Medulla oblongata (tissue), 1 donor: ENCODE data around the gene WIZ.

Experiments
- DNase-seq: peaks from one replicate; pipeline ENCODE4 v3.0.0-alpha.2; 2015; ENCODE audit errors: extremely low spot score

The WIZ gene

DNA sequence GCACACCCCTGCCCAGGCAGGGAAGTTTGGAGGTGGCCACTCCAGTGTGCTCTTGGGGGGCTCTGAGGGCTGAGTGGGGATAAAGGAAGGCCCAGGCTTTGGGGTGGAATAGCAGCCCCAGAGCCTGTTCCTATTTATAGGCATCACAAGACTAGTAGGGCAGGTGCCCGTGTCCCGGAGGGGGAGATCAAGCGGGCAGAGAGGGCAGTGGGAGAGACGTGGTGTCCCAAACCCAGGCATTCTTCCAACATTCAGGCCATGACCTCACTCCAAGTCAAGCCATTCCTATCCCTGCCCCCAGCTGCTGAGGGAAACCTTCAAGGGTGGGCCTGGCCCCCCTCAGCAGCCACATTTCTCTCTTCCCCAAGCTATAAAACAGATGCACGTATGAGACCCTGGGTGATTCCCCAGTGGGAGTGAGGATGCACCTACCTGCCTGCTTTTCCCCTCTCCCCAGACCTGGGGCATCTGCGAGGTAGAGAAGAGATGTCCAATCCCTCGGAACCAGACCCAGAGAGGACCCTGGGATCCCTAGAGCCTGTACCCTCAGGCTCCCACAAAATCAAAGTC lies 3.9 kb downstream of the WIZ start:
- no peak for DNase-seq

DNA sequence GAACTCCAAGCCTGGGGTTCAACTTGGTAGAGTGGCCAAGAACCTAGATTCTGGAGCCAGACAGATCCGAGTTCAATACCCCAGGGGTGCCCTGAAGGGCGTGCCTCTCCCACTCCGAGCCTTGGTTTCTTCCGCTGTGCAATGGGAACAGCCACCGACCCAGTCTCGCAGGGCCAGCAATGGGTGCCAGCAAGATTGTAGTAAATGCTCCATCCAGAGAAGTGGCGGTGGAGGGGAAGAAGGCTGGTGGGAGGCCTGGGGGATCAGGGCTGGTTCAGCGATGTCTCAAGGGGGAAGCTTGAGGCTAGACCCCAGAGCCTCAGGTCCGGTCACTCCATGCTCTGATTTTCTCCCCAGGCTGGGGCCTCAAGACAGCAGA lies 4.5 kb downstream of the WIZ start:
- no peak for DNase-seq

DNA sequence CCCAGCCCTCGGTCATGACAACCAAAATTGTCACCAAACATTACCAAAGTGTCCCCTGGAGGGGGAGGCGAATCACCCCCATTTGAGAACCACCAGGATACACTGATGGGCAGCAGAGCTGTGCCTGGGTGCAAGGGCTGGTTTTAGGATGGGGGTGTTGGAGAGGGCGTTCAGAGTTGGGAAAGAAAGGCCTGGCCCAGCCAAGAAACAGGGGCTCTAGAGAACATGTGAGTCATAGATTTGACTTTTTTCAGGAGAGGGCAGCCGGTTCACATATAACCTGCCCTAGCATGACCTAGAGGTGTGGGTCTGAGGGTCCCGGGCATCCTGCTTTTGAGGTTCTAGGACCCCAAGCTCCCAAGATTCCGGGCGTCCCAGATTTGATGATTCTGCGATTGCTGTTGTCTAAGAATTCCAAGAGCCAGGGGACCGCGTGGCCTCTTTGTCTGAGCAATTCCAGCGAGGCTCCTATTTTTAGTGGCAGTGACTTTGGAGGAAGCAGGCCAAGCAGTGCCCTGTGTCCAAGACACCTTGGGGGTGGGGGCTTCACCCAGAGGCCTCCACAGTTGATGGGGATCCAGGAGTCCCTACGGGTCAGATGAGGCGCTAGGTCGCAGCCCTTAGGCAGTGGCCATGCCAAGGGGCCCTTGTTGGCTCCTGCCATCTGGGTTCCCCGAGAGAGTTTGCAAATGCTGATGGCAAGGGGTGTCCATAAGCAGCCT lies 5.1 kb downstream of the WIZ start:
- no peak for DNase-seq

DNA sequence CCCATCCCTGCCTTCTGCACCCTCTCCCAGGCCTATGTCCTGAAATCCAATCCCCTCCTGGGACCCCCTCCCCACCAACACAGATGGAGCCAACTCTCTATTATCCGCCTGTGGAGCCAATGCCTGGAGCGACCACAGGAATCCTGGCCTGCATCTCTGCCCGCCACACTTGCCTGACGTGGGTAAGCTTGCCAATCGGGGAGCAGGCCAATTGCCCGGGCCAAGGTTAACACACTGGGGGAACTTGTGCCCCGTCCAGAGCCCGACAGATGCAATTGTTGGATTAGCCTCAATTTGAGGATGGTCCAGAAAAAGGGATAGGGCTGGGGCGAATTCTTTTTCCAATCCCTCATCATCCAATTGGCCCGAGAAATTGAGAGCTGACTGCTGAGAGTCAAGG lies 5.9 kb downstream of the WIZ start:
- no peak for DNase-seq

DNA sequence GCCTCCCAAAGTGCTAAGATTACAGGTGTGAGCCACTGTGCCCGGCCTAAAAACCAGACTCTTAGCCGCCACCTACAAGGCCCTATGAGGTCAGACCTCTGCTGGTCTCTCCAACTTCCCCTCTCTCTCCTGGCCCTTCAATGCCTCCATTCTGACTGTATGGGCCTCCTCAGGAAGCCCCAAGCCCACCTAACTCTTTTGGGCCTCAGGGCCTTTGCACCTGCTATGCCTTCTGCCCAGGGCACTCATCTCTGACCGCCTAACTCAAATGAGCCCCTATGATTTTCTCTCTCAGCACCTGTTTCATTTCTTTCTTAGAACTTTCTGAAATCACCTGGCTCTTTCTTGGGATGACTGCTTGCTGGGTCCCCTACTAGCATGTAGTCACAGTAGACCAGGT lies 6.4 kb downstream of the WIZ start:
- DNase-seq, result no peak

DNA sequence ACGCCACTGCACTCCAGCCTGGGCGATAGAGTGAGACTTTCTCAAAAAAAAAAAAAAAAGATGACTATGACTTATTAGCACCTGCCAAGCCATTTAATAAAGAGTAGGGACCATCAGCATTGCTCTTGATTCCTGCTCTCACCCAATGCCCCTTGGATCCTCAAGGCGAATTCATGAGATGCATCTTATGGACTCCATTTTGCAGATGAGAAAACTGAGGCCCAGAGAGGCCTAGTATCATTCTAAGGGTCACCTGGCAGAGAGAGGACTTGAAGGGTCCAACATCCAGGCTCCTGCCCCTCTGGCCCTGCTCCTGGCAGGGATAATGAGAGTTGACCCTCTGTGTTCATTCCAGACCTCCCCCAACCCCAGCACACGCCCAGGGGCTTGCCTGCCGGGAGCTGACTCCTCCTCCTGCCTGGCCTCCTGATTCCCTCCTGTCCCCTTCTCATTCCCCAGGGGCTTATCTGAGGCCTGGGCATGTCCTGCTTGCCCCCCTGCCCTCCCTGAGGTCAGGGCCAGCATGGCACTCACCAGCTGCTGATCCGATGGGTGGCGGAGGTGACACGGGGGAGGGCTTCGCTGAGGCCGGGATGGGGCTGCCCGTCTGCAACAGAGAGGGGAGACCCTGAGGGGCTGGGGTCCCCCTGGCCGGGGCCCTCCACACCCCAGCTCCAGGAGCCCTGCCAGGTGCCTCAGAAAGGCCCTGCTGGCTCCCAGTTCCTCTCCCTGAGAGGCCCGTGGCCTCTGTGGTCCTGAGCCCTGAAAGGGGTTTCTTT lies 7.4 kb downstream of the WIZ start:
- DNase-seq, result no peak

DNA sequence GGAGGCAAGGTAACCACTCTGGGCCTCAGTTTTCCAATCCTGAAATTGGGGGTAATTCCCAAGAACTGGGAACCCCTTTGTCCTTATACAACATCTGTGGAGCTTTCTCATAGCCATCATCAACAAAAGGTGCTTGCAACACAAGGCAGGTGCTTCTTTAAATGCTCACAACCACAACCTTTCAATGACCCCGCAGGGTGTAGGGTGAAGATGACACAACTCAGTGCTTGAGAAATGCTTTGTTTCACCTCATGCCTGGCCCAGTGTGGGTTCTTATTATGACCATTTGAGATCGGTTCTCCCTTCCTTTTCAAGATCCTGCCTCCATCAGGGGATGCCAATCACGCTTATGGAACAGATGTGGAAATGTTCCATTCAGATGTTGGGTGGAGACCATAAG lies 8.4 kb downstream of the WIZ start:
- DNase-seq, result no peak

DNA sequence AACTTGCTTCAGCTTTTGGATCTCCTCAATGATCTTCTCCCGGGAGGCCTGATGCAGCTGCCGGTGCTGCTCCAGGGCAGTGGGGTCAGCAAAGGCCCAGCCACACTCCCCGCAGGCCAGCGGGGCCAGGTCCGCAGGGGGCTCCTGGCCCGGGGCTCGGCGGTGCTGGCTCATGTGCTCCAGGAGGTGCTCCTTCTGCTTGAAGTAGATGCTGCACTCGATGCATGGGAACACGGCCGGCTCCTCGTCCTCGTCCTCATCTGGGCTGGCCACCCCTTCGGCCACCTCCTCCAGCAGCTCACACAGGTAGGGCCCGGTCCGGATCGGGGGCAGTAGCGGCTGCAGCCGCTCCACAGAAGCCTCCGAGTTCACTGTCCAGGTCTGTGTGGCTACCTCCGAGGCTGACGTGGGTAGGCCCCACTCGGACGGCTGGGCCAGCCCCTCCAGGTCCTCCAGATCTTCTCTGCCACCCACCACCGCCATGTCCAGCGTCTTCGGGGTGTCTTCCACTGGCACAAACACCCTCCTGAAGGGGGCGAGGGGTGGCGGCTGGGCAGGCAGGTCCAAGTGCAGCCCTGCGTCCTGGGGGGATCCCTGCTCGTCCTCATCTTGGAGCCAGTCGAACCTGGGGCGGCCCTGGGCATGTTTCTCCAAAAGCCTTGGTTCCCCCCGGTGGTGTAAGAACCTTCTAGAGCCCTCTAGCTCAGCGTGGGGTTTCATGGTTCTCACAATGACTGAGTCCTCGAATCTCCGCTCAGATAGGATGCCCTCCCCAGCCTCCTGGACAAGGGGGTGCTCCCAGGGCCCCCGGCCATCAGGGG lies 9.7 kb downstream of the WIZ start:
- no peak for DNase-seq

DNA sequence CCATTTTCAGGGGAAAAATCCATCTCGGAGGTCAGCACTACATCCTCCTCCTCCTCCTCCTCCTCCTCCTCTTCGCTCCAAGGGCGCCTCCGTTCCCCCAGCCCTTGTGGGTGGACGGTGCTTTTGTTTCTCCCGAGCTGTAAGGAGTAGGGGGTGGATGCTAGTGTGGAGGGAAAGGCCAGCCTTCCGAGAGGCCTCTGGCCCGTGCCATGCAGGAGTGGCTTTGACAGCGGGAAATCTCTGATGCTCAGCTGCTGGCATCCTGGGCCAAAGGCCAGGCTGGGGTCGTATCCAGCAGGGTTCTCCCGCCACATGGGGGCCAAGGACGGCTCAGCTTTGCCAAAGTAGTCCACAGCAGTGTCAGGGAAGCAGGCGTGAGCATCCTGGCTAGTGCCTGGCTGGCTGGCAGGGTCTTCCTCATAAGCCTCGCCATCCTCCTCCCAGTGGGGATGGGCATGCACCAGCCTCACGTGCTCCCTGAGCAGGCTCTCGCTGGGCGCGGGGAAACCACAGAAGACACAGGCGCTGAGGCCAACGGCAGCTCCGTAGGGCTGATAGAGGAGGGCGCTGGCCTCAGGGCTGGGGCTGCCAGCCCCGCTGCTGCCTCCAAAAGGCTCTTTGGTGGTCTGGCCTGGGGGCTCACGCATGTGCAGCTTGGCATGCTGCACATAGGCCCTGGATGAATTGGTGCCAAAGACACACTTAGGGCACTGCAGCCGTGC lies 10.5 kb downstream of the WIZ start:
- no peak for DNase-seq

DNA sequence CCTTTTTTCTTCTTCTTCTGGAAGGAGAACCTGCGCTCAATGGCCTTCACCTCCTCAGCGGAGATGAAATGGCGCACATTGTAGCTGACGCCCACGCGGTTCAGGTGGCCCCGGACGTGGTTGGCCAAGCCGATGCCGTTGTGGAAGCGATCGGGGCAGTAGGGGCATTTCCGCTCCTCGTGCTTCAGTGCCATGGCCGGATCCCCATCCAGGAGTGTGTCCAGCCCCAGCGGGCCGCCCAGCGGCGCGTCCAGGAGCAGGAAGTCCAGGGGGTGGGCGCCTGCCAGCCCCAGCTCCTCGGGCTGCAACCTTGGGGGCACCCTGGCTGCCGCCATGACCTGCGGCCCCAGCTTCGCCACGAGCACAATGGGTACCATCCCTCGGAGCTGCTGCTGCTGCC lies 11.2 kb downstream of the WIZ start:
- DNase-seq, result no peak

DNA sequence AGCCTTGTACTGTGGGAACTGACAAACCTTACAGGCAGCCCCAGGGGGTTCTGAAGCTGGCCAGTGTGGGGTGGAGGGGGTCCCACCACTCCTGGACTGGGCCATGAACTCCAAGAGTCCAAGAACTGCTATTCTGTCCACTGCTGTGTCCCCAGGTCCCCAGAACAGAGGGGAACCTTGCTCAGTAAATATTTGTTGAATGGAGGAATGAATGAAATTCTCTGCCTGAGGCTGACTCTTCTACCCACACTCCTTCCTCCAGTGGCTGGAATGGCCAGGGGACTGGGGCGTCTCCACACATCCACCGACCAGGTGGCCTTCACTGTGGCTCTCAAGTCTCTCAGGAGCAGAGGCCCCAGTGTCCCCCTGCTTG lies 11.6 kb downstream of the WIZ start:
- DNase-seq, result no peak

DNA sequence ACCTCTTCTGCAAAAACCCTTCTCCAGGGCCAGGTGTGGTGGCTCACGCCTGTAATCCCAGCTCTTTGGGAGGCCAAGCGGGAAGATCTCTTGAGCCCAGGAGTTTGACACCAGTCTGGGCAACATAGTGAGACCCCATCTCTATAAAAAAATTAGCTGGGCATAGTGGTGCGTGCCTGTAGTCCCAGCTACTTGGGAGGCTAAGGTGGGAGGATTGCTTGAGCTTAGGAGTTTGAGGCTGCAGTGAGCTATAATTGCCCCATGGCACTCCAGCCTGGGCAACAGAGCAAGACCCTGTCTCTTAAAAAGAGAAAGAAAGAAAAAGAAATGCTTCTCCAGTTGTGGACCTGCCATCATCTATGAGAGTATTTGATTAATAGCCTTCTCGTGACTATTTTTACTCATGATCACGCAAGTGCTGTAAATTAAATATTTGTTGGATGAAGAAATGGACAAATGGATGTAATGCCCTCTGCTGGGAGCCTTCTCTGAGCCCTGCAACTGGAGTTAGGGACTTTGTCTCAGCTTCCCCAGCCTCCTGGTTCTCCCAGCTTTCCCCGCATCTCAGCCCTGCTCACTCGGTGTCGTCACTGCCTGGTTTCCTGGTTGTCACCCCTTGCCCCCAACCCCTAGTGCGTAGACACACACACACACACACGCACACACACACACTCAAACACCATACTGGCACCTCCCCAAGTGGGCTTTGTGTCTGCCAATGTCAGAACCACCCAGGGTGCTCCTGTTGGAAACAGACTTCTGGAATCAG lies 12.2 kb downstream of the WIZ start:
- no peak for DNase-seq

DNA sequence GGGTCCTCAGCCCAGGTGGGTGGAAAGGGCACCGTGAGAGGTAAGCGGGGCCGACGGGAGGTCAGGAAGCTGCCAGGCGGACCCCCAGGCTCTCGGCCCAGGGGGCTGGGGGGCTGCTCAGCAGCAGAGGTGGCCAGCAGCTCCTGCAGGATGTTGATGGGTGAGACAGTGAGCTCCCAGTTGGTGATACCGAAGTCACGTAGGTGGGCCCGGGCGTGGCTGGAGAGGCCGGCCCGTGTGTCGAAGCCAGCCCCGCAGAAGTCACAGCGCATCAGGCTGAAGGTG lies 13.0 kb downstream of the WIZ start:
- no peak for DNase-seq

DNA sequence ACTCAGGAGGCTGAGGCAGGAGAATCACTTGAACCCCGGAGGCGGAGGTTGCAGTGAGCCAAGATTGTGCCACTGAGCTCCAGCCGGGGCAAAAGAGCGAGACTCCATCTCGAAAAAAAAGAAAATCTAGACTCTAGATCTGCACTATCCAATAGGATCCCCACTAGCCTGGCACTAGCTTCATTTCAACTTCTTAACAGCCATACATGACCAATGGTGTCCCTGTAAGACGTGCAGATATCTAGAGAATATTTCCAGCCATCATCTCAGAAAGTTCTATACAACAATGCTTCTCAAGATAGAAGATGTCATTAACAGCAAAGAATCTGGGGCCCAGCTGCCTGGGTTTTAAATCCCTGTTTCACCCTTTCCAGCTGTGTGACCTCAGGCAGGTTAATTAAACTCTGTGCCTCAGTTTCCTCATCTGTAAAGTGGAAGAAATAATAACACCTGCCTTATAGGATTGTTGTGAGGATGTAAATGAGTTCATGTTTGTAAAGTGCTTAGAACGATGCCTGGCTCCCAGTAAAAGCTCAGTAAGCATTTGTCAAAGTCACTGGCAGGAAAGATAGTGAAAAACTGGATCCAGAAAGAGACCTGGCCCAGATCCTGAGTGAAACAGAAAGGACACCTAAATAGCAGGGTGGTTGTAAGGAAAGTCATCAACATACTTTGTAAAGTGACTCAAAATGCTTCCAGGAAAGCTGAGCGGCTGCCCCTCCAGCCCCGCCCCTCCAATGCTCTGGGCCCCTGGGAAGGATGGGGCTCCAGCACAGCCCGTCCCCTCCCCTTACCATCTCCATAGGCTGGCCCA lies 13.5 kb downstream of the WIZ start:
- DNase-seq, result no peak

DNA sequence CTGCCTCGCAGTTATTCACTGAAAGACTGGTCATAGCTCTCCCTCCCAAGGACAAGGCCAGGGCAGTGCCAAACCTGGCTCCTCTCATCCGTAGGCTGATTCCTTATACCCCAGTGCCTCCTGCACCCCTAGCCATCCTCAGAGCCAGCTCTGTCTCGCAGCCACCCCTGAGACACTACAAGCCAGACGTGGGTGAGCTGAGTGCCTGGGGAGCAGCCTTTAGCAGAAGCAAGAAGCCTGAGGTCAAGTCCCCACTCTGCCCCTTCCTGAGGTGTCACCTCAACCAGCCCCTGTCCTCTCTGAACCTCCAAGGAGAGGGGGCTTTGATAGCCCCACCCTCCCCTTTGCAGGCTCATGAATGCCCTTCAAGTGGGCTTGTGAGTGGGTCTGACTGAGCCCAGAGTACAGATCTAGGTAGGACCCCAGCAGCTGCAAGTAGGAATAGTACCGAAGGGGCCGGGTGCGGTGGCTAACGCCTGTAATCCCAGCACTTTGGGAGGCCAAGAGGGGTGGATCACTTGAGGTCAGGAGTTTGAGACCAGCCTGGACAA lies 16.2 kb downstream of the WIZ start:
- DNase-seq, result no peak

DNA sequence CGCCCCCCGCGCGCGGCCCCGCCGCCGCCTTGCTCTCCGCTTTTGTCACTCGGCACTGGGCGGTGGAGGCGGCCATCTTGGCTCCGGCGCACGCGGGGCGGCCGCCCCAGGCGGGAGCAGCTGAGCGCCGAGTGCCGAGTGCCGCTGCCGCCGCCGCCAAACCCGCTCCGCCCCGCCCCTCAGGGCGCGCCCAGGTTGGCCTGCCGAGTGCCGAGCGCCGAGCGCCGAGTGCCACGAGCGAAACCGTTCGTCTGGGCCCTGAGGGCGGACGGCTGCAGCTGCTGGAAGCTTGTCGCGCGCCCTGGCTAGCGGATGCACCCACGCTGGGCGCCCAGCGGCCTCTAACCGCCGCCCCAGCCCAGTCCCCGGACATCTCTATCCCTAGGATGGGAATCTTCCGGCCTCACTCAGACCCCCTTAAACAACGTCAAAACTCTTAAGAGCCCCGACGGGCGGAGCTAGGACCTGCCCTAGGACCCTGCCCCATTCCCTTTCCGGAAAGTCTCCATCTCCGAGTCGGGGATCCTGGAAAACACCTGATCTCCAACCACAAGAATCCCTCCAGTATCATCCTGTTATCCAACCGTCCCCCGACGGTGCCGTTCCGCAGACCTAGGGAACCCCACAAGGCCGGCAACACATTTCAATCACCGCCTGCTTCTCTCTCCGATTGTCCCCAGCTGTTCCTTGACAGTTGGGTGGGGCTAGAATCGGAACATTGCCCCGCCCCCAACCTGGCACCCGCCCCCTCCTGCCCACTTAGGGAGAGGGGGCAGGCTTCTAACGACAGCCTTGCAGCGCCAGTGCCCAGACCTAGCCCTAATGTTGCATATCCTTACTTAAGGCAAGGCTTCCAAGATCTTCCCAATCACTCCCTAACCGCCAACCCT lies 16.9 kb downstream of the WIZ start:
- DNase-seq, result peak; percentile 90

DNA sequence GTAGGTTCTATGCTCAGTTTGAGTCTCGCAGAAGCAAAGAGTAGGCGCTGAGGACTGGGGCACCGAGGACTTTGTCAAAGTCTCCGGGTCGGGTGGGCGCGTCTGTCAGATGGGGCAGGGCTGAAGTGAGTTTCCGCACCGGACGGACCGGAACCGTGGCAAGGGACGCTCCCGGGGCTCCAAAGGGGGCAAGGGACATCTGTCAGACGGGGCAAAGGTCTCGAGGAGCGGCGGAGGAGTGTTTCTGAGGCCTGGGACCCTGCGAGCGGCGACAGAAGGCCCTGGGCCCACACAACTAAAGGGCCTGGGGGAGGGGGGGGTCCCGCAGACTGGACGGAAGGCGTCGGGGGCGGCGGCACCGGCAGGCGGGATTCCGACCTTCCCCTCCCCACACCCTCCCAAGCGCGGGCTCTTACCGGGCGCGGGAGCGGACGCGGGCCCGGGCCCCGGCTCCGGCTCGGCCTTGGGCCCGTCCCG lies 17.7 kb downstream of the WIZ start:
- no peak for DNase-seq

DNA sequence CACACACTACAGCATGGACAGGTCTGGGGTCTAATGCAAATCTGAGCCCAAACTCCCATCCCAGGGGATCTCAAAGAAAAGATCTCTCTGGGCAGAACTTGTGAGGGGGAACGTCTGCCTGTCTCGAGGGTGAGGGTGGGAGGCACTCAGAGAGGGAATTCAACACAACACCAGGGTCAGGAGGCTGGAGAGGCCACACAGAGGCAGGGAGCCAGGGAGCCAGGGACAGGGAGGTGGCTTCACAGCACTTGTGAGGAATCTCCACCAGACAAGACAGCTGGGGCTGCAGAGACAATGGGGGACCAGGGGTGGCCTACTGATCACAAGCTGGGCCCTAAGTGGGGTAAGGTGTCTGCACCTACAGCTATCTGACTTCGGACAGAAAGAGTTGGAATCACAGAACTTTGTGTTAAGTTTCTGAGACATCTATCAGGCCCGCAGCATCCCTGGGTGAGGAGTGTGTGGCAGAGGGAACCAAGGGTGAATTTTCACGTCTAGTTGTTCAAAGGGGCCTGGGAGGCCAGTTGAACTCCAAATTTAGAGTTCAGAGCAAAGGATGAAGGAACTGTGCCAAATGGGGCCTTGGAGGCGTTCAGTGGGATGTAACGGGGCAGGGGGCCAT lies 18.2 kb downstream of the WIZ start:
- DNase-seq, result no peak
